ENCODE data around the gene NMNAT2.

- TF ChIP-seq CTCF (IDR thresholded peaks at IDR 0.05) (no peak), POLR2AphosphoS5 (IDR thresholded peaks at IDR 0.05; ENCODE audit: insufficient read depth in 1 of 2, low read depth in 1 of 2) (no peak), POLR2A (IDR thresholded peaks at IDR 0.05) (no peak)
Measured at GRCh38 chr1:183246436-183246835, 171.7 kb downstream of the NMNAT2 start.
